HG02642 (cell line): ENCODE data around the gene NBEAL2.
A peak's percentile ranks its signal among the peaks of the same experiment; 100 is the strongest.

Source experiments
- ATAC-seq: cut with Tn5 transposase; IDR thresholded peaks from one replicate; pipeline ENCODE4 v1.9.1; 2021; ENCODE audit warnings: mild to moderate bottlenecking; ENCODE audit not compliant: unreplicated experiment, poor library complexity

The NBEAL2 gene

GRCh38 chr3:46978985-46979944 is at the start of gene NBEAL2:
TSS of gene NBEAL2 (plus strand) at chr3:46979666. CDS start at chr3:46979862, 196 bp downstream.
- peak; percentile 75 for ATAC-seq

- ATAC-seq, result no peak
Observed at GRCh38 chr3:46930166-46930944, 49.1 kb upstream of the NBEAL2 start.

- no peak for ATAC-seq
Observed at GRCh38 chr3:46930945-46931403, 48.5 kb upstream of the NBEAL2 start.

GRCh38 chr3:46931631-46932331 is 47.7 kb upstream of the NBEAL2 start:
- no peak for ATAC-seq

- no peak for ATAC-seq
Observed at GRCh38 chr3:46932455-46933225, 46.8 kb upstream of the NBEAL2 start.

- ATAC-seq, result no peak
Observed at GRCh38 chr3:46933261-46933660, 46.2 kb upstream of the NBEAL2 start.

GRCh38 chr3:46934072-46934471 is 45.4 kb upstream of the NBEAL2 start:
- no peak for ATAC-seq

- no peak for ATAC-seq
Observed at GRCh38 chr3:46934498-46935167, 44.8 kb upstream of the NBEAL2 start.

- no peak for ATAC-seq
Observed at GRCh38 chr3:46935168-46935858, 44.2 kb upstream of the NBEAL2 start.

- ATAC-seq, result no peak
Observed at GRCh38 chr3:46935989-46936558, 43.4 kb upstream of the NBEAL2 start.

- no peak for ATAC-seq
Observed at GRCh38 chr3:46936733-46937250, 42.7 kb upstream of the NBEAL2 start.

GRCh38 chr3:46938118-46938517 is 41.3 kb upstream of the NBEAL2 start:
- no peak for ATAC-seq

- ATAC-seq, result no peak
Observed at GRCh38 chr3:46939578-46940445, 39.7 kb upstream of the NBEAL2 start.

- ATAC-seq, result no peak
Observed at GRCh38 chr3:46942076-46942475, 37.4 kb upstream of the NBEAL2 start.

GRCh38 chr3:46942481-46943236 is 36.8 kb upstream of the NBEAL2 start:
- no peak for ATAC-seq
